Keratinocyte (primary cell): ENCODE data around the gene NPFFR1. TPM values are rescaled to one million over a fixed set of nuclear protein-coding genes. Genes with fewer than 3 reads are reported as not detected.

Experiments
- DNase-seq: peaks from one replicate; pipeline ENCODE4 v3.0.0-alpha.2; 2011; ENCODE audit warnings: low read depth, missing footprints, low spot score
- FAIRE-seq: peaks from 2 replicates; lab custom pipeline; 2011; peaks lifted over from hg19 to GRCh38; lab: Jason Lieb, UNC
- H2AFZ ChIP-seq: 2 replicates; pipeline ENCODE4 v1.6.0; 2012; ENCODE audit warnings: low read length, control low read depth, inconsistent platforms; ENCODE audit not compliant: control insufficient read depth
- H3K27ac ChIP-seq: 2 replicates; pipeline ENCODE4 v1.5.1; 2011; ENCODE audit warnings: low read length; ENCODE audit not compliant: control insufficient read depth, insufficient read depth
- H3K27me3 ChIP-seq: 3 replicates; pipeline ENCODE4 v1.6.0; 2011; ENCODE audit warnings: low read length; ENCODE audit not compliant: control insufficient read depth, insufficient read depth; ENCODE audit errors: extremely low read depth
- H3K36me3 ChIP-seq, 2 experiments: 2 replicates in 1 of 2; 3 replicates in 1 of 2; pipeline ENCODE4 v1.5.1; 2011; ENCODE audit warnings: low read length in 2 of 2, mild to moderate bottlenecking in 1 of 2; ENCODE audit not compliant: control insufficient read depth in 2 of 2, insufficient read depth in 2 of 2; ENCODE audit errors: extremely low read depth in 1 of 2
- H3K4me1 ChIP-seq: 3 replicates; pipeline ENCODE4 v1.5.1; 2011; ENCODE audit warnings: low read length; ENCODE audit not compliant: control insufficient read depth, insufficient read depth; ENCODE audit errors: extremely low read depth
- H3K4me2 ChIP-seq: 3 replicates; pipeline ENCODE4 v1.6.0; 2011; ENCODE audit warnings: low read depth, low read length; ENCODE audit not compliant: control insufficient read depth, insufficient read depth; ENCODE audit errors: extremely low read depth
- H3K4me3 ChIP-seq, 3 experiments: fragments of 200-600 bp in 1 of 3; sonication (generic) in 1 of 3; 2 replicates in 2 of 3; 3 replicates in 1 of 3; pipeline ENCODE4 v1.5.1; 2011 to 2016; ENCODE audit warnings: low read length in 3 of 3, mild to moderate bottlenecking in 3 of 3, control low read depth in 2 of 3, inconsistent platforms in 1 of 3, low read depth in 1 of 3, mixed read lengths in 1 of 3, mixed run types in 1 of 3, moderate library complexity in 1 of 3; ENCODE audit not compliant: control insufficient read depth in 2 of 3, insufficient read depth in 2 of 3; ENCODE audit errors: extremely low read depth in 1 of 3
- H3K79me2 ChIP-seq: 2 replicates; pipeline ENCODE4 v1.6.0; 2012; ENCODE audit warnings: low read length; ENCODE audit not compliant: control insufficient read depth, insufficient read depth
- H3K9ac ChIP-seq: 3 replicates; pipeline ENCODE4 v1.6.0; 2011; ENCODE audit warnings: low read length; ENCODE audit not compliant: control insufficient read depth, insufficient read depth; ENCODE audit errors: extremely low read depth
- H3K9me1 ChIP-seq: 3 replicates; pipeline ENCODE4 v1.6.0; 2011; ENCODE audit warnings: low read length; ENCODE audit not compliant: control insufficient read depth, insufficient read depth; ENCODE audit errors: extremely low read depth
- H3K9me3 ChIP-seq: 2 replicates; pipeline ENCODE4 v1.5.1; 2012; ENCODE audit warnings: low read depth, low read length; ENCODE audit not compliant: control insufficient read depth
- H4K20me1 ChIP-seq: 3 replicates; pipeline ENCODE4 v1.6.0; 2011; ENCODE audit warnings: low read length; ENCODE audit not compliant: control insufficient read depth, insufficient read depth; ENCODE audit errors: extremely low read depth
- EZH2 ChIP-seq: IDR thresholded peaks from one replicate; pipeline ENCODE4 v1.6.1; 2012; ENCODE audit warnings: inconsistent platforms, mild to moderate bottlenecking, low read length, moderate library complexity
- dilution Hi-C: fragments of 300-500 bp; cut with MboI; formaldehyde crosslinking; loops from one replicate; pipeline ENCODE4 v1.7.0; 2020; ENCODE audit warnings: low sequenced_read_pairs; ENCODE audit not compliant: extremely low pct_ligation_motif_present
- polyA plus RNA-seq, 5 experiments: library from polyadenylated mRNA; depleted of rRNA in 3 of 5; stranded (reverse) in 3 of 5; stranded (forward) in 1 of 5; unstranded in 1 of 5; fragments of >200 nt; gene quantifications; 1 replicate in 1 of 5; 2 replicates in 3 of 5; 3 replicates in 1 of 5; pipeline versions ENCODE4 v1.2.1 to v1.2.3, GENCODE V29; 2011 to 2012; ENCODE audit warnings: missing spikeins in 2 of 5, low read depth in 1 of 5, low replicate concordance in 1 of 5
- TF ChIP-seq, protein P1 (sequence below), 3 experiments: IDR thresholded peaks in 1 of 3; conservative IDR thresholded peaks in 1 of 3; optimal IDR thresholded peaks in 1 of 3; 2 replicates in 2 of 3; 3 replicates in 1 of 3; pipeline versions ENCODE3 to v1.5.1; 2011; ENCODE audit warnings: low read length in 3 of 3, mild to moderate bottlenecking in 3 of 3, moderate library complexity in 2 of 3, control low read depth in 1 of 3, inconsistent platforms in 1 of 3; ENCODE audit not compliant: insufficient read depth in 2 of 3; ENCODE audit errors: extremely low read depth in 1 of 3

Gene NPFFR1
- polyA plus RNA-seq, 1 donor (not counting 4 experiments of a cell fraction or from before 2014, with no cell fraction given) = not detected

GRCh38 chr10:70250961-70251680 is 32.7 kb downstream of the NPFFR1 start:
- H3K9me3 ChIP-seq = no peaks in the 10 kb centered on the region
- no peaks in the 10 kb centered on the region for H3K9me1 ChIP-seq
- peaks cover 2% of the 10 kb centered on the region for H3K4me1 ChIP-seq
- TF ChIP-seq, protein P1, sequence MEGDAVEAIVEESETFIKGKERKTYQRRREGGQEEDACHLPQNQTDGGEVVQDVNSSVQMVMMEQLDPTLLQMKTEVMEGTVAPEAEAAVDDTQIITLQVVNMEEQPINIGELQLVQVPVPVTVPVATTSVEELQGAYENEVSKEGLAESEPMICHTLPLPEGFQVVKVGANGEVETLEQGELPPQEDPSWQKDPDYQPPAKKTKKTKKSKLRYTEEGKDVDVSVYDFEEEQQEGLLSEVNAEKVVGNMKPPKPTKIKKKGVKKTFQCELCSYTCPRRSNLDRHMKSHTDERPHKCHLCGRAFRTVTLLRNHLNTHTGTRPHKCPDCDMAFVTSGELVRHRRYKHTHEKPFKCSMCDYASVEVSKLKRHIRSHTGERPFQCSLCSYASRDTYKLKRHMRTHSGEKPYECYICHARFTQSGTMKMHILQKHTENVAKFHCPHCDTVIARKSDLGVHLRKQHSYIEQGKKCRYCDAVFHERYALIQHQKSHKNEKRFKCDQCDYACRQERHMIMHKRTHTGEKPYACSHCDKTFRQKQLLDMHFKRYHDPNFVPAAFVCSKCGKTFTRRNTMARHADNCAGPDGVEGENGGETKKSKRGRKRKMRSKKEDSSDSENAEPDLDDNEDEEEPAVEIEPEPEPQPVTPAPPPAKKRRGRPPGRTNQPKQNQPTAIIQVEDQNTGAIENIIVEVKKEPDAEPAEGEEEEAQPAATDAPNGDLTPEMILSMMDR (optimal IDR thresholded peaks at IDR 0.05 in 1 of 3, IDR thresholded peaks at IDR 0.05 in 1 of 3, conservative IDR thresholded peaks at IDR 0.05 in 1 of 3; ENCODE audit: extremely low read depth in 1 of 3, insufficient read depth in 2 of 3, low read length in 3 of 3) = no peak
- TF ChIP-seq EZH2 = no peak
- H2AFZ ChIP-seq = no peak overlapping the region
- no peaks in the 10 kb centered on the region for H3K36me3 ChIP-seq
- no peak for FAIRE-seq
- H3K79me2 ChIP-seq = no peaks in the 10 kb centered on the region
- no peak overlapping the region for H3K4me2 ChIP-seq
- peaks cover 21% of the 10 kb centered on the region for H3K27me3 ChIP-seq
- H4K20me1 ChIP-seq = no peaks in the 10 kb centered on the region
- no peak overlapping the region for H3K4me3 ChIP-seq
- no peak overlapping the region for H3K27ac ChIP-seq
- H3K9ac ChIP-seq = no peak overlapping the region
- no peak for DNase-seq
- dilution Hi-C loops = no loop called here

DNA sequence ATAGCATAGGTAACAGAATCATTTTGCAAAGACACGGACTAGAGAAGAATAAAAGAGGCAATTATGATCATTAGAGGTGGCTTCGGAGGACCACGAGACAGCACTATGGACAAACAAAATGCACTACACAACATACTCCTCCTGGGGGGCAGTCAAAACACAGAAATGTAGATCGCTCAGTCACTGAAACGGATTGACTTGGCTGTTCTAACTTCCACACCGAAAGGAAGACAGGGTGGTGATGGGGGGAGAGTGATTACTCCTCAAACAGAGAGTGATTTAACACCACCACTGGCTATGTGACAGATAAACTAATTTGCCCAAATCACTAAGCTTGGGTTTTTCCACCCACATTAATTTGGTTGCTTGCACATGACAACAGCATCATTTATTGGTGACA is 36.4 kb downstream of the NPFFR1 start:
- no peaks in the 10 kb centered on the region for H3K79me2 ChIP-seq
- H3K4me3 ChIP-seq = no peak overlapping the region
- TF ChIP-seq, protein P1 (optimal IDR thresholded peaks at IDR 0.05 in 1 of 3, IDR thresholded peaks at IDR 0.05 in 1 of 3, conservative IDR thresholded peaks at IDR 0.05 in 1 of 3; ENCODE audit: extremely low read depth in 1 of 3, insufficient read depth in 2 of 3, low read length in 3 of 3) = no peak
- TF ChIP-seq EZH2 = no peak
- H3K4me2 ChIP-seq = no peak overlapping the region
- no peaks in the 10 kb centered on the region for H3K36me3 ChIP-seq
- H3K27ac ChIP-seq = no peak overlapping the region
- H3K9me3 ChIP-seq = no peaks in the 10 kb centered on the region
- H3K4me1 ChIP-seq = no peaks in the 10 kb centered on the region
- no peaks in the 10 kb centered on the region for H4K20me1 ChIP-seq
- DNase-seq = no peak
- H3K27me3 ChIP-seq = peaks cover 12% of the 10 kb centered on the region
- H3K9ac ChIP-seq = no peak overlapping the region
- H2AFZ ChIP-seq = no peak overlapping the region
- no peak for FAIRE-seq
- dilution Hi-C loops = no loop called here
- H3K9me1 ChIP-seq = no peaks in the 10 kb centered on the region
